CD4-positive, alpha-beta T cell treated with Interleukin-1 beta for 1 hour (primary cell): ENCODE results near the gene KDM4F.

ENCODE experiments used
- DNase-seq, 2 donors: peaks; one replicate each; pipeline ENCODE4 v3.0.0-alpha.2; 2020 to 2022

The KDM4F gene

DNA sequence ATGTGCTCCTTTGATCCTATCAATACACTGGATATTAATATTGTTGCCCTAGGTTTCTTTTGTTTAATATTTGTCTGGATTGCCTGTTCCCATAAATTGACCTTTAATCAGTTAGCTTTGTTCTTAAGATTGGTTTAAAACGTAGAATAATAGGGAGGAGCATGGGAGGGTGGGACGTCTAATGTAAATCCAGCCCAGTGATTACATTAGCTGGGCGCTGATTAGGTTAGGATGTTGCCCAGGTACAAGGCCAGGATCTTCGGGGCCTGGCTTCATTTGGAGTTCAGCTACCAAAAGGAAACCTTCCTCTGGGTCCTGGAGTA is 17.5 kb downstream of the KDM4F start, which contains the start of gene SRSF8:
Gene SRSF8, plus strand, starts transcription at position 204 of the 323 bp plus-strand sequence. CDS start 308 bp downstream, outside the sequence.
- no peak for DNase-seq

DNA sequence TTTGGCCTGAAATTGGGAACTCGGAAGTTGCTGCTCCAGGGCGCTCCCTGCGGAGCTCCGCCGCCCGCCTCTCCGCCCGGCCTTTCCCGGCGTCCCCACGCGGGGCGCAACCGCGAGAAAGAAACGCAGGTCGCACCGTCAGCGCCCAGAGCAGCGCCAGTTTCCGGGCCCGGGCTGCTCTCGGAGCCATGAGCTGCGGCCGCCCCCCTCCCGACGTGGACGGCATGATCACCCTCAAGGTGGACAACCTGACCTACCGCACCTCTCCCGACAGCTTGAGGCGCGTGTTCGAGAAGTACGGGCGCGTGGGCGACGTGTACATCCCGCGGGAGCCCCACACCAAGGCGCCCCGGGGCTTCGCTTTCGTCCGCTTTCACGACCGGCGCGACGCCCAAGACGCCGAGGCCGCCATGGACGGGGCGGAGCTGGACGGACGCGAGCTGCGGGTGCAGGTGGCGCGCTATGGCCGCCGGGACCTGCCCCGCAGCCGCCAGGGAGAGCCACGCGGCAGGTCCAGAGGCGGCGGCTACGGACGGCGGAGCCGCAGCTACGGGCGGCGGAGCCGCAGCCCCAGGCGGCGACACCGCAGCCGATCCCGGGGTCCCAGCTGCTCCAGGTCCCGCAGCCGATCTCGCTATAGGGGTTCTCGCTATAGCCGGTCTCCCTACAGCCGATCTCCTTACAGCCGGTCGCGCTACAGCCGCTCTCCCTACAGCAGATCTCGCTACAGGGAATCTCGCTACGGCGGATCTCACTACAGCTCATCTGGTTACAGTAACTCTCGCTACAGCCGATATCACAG is 18.0 kb downstream of the KDM4F start:
- peak; percentile 72 to 77 for DNase-seq

DNA sequence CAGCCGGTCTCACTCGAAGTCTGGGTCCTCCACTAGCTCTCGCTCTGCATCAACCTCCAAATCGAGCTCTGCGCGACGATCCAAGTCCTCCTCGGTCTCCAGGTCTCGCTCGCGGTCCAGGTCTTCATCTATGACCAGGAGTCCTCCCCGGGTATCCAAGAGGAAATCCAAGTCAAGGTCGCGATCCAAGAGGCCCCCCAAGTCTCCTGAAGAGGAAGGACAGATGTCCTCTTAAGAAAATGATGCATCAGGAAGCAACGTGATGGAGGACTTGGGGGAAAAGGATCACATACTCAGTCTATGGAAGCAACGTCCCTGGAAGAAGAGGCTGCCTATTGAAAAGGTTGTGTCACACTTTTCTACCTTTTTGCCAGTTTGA is 18.6 kb downstream of the KDM4F start:
- DNase-seq, result no peak

DNA sequence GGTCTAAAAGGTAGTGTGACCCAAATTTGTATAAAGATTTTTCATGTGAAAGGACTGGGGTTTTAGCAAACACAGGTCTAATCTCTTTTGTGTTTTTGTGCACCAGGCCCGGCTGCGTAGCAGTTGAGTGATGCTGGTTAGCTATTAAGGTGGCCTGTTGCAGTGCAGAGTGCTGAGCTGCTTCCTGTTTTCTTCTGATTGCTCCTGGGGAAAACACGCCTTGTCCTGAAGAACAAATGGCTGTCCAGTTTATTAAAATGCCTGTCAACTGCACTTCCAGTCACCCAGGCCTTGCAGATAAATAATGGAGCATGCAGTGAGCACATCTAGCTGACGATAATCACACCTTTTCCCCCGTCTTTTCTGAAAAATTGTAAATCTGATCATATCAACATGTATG is 19.3 kb downstream of the KDM4F start:
- DNase-seq, result peak; percentile 81 to 87

DNA sequence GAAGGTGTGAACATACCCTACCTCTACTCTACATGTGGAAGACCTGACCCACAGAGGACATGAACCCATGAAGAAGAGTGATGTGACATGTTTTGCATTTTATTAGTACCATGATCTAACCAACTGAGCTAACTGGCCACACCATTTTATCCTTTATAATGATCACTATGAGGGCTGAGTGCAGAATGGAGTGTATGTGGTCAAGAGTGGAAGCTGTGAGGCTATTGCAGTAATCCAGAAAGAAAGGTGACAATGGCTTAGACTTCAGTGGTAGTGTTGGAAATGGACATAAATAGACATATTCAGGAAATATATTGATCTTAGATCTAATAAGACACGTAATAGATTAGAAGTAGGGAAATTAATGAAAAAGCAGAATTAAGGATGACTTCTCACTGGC is 21.2 kb downstream of the KDM4F start:
- no peak for DNase-seq

DNA sequence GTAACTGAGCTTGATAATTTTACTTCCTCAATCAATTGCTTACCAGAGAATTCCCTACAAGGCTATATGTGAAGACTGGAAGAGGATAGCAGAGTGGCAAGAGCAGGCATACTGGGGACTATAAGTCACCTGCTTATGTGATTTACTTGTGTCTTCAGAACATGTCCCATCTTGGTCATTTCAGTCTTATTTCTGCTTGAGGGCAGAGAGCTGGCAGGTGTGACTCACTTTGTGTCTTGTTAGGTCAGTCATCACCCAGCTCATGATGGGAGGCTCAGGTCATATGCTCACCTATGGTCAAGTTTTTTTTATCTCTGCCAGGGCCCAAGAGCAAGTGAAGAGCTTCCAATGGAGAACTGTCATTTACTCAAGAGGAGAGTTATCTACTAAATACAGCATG is 23.7 kb downstream of the KDM4F start:
- no peak for DNase-seq

DNA sequence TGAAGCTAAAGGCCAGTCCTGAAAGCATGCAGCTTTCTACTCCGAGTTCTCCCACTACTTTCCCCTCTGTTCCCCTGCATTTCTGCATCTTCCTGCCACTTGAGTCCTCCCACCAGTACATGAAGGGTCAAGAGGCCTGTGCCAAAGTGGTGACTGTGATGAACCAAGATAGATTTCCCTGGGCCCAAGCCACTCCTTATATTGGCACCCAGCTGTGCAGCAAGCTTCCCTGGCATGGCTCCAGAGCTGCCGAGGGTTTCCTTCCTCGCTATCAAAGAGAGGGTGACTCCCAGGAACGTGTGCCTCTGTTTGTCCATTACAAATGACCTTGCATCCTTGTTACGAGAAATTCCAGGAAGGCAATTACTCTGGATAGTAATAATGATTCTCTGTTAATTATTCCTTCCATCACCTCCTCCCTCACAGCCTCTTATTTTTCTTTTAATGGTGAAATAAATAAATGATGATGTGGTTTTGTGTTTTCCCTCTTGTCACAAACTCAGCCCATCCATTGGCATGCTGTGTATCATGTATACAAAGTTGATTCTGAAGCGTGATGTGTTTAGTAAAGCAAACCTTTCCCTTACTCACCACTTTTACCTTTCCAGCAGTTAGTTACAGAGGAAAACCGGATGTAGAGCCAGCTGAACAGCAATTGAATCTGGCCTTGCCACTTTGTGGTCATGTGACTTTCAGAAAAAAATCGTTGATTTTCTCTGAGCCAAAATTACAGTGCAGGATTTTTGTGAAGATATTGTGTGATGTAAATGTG is 25.8 kb downstream of the KDM4F start:
- DNase-seq, result no peak

DNA sequence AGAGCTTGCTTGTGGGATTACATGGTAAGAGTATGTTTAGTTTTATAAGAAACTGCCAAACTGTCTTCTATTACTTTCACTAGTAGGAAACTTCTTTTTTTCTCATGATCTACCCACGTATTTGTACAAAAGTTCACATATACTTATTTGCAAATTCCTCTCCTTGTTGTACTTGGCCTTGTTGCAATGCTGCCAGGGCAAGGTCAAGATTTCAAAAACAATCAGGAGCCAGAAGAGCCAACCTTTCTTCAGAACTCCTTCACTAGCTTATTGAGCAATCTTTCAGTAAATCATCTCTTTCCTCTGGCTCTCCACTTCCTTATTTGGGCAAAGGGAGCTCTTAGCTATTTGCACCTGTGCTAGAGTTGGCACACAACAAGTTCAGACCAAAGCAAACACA is 27.2 kb downstream of the KDM4F start:
- DNase-seq, result no peak

DNA sequence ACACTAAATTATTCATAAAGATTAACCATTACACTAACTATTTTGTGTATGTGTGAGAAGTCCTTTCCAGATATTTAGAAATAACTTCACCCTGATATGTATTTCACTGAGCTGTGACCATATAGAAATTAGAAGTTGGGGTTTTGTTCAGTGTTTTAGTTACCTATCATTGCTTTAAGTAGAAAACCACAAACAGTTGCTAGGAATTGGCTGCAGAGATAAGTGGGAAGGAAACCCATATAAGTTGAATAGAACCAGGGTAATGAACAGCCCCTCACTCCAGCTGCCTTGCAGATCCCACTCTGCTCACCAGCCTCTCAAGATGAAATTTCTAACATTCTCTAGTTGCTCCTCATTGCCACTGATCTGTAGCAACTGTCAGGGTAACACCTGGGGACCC is 27.8 kb downstream of the KDM4F start:
- DNase-seq, result no peak

DNA sequence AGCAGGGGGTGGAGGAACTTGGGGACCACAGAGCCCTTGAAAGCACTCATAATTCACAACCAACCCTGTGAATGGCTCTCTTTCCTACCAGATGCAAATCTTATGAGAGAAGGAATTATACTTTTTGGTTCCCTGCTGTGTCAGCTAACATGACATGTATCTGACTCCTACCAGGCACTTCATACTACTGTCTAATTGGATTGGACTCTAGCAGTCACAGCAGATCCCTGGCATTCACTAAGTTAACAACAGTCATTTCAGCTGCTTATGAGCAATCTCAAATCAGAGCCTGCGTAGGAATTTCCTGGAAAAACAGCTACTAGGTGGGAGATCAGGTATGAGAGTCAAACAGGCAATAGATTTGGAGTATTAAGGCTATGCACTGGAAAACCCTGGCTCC is 29.3 kb downstream of the KDM4F start:
- no peak for DNase-seq

DNA sequence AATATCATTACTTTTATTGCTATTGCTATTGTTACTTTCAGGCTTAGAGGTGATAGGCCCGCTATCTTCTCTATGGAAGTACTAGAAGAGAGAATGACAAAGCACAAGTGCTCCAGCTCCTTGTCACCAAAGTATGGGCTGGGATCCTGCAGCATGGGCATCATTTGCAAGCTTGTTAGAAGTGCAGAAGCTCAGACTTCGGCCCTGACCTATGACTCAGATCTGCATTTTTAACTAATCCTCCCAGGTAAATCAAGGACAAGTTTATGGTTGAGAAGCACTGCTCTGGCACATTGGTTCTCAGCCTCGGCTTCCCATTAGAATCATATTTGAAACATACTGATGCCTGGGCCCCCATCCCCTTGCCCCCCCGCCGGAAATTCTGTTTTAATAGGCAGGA is 31.8 kb downstream of the KDM4F start:
- DNase-seq, result no peak

DNA sequence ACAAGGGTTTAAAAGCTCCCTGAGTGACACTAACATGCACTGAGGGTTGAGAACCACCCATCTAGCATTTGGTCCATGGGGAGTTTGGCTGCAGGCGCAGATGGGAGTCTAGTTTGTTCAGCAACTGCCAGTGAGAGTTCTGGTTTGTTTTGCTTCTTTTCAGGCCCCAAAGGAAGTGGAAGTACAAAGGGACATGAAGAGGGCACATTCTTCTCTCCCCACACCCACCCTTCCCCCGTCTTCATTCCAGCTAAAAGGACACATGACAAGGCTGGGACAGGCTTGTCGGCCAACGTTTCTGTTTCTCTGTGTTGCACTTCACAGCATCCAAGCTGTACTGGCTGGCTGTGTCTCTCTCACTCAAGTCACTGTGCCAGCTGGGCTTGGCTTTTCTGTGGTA is 32.2 kb downstream of the KDM4F start:
- no peak for DNase-seq

DNA sequence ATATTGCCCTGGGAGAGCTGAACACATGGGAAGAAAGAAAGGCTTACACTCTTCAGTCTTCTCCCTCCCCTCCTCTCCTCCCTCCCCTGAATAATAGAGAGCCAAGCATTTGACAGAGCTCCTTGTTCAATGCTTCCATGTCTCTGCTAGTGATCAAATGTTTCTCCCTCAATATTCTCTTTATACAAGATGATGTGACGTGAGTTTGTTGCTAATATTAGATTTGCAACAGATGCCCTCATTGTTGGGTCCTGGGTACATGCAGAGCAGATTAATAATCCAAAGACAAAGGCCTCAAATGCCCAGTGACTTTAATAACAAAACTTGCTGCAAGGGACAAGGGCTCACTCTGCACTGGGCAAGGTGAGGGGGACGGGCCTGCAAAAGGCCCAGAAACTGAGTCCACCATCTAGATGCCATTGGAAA is 33.4 kb downstream of the KDM4F start:
- no peak for DNase-seq

DNA sequence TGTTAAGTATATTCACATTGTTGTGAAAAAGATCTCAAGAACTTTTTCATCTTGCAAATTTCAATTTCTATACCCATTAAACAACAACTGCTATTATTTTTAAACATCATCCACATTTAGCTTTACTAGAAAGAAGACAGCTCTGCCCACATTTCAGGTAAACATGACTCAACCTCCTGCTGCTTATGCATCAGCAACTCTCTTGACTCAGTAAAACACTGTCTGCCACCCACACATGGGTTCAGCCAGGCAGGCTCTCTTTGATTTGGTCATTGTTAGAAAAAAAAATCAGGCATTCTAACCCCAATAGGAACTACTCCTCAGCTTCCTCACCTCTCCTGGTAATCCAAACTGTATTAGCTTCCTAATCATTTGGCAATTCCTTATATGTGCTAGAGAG is 35.3 kb downstream of the KDM4F start:
- DNase-seq, result no peak

DNA sequence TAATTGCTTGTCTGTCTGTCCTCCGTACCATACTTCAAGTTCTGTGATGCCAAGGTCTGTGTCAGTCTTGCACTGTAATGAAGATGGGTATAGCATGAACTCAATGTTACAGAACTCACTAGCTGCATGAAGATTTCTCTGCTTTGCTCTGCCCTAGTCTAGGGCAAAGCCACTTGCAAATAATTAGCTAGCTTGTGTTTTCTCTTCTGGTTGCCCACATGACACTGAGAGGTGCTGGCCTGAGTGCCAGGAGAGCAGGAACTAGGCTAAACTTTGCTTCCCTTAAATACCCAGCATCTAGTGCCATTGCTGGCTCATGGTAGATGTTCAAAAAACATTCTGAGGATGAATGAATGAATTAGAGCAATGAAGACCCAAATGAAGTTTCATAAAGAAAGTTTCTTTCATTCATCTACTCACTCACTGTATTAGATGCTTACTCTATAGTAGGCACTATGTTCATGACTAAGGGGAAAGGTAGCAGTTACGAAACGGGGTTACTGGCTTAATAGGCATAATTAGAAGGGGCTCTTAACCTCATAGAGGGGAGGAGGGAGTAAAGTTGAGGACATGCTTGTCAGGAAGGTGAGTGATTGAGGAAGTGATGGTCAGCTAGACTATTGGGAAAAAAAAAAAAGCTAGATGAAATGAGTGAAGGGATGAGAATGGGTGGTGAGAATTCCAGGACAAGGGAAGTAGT is 36.0 kb downstream of the KDM4F start:
- DNase-seq, result no peak

DNA sequence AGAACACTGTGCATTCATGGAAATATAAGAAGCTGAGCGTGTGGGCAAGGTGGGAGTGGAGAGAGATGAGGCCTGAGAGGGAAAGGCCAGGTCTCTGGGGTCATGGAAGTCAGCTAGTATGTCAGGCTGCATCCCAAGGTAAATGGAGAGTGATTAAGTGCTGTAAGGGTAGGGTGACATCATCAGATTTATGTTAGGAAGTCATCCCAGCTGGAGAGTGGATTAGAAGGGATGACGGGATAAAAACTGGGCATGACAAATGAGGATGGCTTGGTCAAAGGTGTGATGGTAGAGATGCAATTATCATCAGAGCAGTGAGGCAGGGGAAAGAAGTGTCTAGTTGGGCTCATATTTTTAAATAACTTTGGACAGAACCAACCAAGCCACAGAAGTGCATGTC is 36.9 kb downstream of the KDM4F start:
- DNase-seq, result no peak

DNA sequence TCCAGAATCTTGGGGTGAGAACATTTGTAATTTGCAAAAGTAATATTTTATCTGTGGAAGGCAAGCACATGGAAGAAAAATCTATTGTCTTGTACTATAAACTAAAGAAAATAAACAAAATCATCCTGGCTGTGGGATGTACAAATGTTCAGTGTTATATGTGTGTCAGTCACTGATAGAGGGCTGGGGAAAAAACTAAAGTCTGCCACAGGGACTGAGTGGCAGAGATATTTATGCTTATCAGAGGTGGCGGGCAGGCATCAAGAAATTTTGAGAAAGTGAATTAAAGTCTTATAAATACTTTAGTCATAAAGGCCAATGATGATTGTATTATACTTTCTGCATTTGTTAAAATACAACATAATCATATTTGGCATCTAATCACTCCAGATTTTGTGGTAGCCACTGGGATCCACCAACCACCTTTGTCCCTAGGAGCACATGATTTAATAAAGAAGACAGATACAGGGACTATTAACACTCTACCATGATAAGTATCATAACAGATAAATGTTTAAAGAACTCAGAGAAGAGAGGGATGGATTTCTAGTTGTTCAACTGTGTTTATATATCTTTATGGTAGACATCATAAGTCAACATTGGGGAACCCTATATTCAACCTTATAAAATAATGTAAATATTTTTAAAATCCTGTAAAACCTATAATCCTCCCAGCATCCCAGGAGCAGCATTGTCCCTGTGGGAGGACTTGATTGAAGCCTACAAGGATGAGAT is 37.8 kb downstream of the KDM4F start:
- no peak for DNase-seq

DNA sequence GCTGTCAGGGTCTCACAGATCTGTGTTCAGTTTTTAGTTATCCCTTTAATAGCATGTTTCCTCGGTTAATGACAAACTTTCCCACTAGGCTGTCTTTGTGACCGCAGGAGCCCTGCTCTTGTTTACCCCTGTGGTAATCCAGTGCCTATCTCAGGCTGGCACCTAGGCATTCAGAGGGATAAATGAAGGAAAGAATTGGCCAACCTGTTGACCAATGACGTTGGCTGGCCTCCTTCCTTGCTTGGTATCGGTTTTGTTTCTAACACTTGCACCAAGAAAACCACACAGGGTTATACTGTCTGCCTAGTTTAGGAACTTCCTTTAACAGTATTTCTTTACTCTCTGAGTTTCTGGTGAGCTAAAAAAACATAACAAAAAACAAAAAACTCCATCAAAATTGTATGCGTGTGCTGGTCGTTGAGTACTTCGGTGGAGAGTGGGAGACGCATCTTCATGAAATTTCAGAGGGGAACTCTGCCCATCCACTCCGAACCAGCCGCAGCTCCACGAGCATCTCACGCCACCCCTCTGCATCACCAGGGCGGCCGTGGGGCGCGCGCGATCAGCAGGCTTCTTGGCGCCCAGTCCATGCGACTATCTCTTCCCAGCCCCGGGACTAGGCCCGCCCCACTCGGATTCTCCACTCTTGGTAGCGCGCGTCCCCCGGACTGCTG is 39.9 kb downstream of the KDM4F start:
- DNase-seq, result peak; percentile 9 to 45

DNA sequence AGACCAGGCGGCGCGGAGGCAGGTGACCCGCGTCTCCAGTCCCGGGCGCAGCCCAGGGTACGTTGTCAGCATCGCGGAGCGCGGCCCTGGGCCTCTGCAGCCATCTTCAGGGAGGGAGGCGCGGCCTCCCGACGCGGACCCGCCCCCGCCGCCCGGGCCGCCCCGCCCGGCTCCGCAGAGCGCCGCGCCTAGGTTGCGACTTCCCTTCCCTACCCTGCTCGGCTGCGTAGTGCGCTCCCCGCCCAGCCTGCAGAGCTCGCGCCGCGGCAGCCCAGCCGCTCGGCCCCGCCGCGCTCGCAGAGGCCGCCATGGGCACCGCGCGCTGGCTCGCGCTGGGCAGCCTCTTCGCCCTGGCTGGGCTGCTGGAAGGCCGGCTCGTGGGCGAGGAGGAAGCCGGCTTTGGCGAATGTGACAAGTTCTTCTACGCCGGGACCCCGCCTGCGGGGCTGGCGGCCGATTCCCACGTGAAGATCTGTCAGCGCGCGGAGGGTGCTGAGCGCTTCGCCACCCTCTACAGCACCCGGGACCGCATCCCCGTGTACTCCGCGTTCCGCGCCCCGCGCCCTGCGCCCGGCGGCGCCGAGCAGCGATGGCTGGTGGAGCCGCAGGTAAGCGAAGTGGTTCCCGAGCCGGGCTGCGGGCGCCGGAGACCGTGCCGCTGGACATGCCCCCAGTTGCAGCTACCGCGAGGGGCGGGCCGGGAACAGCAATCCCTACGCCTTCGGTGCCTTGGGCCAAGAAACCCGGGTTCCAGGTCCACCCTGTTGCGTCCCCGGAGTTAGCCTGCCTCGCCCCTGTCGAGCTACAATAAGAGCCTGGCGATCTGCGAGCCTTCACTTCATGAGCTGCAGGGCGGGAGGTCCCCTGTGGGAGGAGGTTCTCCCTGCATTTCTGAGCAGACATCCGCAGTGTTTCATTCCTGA is 40.7 kb downstream of the KDM4F start, which contains the start of gene ENDOD1:
Gene ENDOD1, plus strand, starts transcription at position 227 of the 923 bp plus-strand sequence. Its CDS starts 82 bp downstream, at position 309.
- DNase-seq, result peak; percentile 86 to 87

DNA sequence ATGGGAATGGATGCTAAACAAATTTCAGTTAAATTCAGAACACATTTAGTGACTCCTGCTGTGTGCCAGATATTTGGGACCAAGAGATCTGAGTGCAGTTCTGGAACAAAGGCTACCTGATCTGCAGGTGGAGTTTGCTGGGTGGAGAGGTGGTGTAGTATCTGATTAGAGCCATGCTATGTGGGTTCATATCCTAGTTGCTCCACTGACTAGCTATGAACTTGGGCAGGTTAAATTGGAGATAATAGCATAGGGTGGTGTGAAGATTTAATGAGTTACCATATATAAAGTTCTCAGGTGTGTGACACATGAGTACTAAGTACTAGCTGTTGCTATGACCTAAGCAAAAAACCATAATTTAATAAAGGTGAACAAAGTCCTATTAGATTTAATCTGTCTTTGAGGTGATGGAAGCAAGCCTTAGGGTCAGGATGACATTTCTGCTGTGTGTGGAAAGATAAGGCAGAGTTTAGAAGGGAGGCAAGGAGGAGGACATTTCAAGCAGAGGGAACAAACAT is 42.5 kb downstream of the KDM4F start:
- DNase-seq, result no peak
